ENCODE data around the gene SLC5A5.
A peak's percentile ranks its signal among the peaks of the same experiment; 100 is the strongest.

The SLC5A5 gene

GRCh38 chr19:17926044-17926443, 54.3 kb downstream of the SLC5A5 start:
- DNase-seq, result no peak

- no peak for DNase-seq
Measured at GRCh38 chr19:17929056-17929455, 57.3 kb downstream of the SLC5A5 start.

DNA sequence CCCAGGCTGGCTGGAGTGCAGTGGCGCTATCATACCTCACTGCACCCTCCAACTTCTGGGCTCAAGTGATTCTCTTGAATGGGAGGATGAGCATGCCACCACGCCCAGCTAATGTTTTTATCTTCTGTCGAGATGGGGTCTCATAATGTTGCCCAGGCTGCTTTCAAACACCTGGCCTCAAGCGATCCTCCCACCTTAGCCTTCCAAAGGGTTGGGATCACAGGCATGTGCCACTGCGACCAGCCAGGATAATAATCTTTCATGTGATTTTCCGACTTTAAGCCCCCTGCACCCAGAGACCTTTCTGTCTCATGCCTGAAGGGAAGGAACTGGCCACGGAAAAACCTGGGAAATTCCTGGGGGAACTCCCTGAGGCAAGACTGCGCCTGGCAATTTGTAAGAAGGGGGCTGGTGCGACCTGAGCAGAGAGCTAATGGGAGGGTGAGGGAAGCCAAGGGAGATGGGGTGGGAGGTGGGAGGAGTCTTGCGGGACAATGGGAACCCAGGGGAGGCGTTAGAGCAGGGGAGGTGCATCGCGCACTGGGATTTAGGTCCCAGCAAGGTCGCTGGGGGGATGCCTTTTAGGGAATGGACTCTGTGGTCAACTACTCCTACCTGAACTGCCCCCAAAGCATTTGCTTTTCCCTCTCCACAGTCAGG, 59.9 kb downstream of the SLC5A5 start:
- no peak for DNase-seq

DNA sequence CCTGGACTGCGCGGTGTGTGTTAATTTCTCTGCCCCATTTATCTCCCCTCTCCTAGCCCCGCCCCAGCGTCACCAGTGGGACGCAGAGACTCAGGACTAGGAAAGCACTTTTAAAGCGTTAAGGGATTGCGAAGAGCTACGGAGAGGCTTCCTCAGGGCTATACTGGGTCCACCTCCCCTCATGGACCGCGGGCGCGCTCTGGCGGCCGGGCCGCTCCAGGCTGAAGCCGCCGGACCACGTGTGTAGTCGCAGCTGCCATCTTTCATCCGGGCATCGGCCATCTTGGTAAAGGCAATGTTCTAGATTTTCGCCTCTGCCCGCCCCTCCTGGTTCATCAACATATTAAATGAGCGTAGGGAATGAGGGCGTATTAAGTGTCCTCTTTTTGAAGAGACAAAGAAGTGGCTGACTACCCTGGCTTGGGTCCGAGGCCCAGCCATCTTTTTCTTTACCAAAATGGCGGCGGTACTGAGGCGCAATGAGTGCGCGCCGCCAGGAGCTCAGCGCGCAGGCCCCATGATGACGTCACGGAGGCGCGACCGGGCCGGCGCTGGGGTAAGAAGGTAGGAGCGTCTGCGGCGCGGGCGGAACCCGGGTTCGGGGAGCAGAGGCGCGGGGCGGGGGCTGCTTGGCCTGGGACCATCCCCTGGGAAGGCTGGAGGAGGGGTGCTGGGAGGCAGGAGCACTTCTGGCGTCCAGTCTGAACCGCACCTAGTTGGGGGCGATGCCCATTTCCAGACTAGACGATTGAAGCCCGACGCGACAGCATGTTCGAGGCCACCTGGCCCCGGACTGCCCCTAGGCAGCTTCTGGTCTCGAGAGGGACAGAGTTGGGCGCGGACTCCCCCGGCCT, 61.0 kb downstream of the SLC5A5 start, which contains the start of gene CCDC124:
Gene CCDC124 (plus strand): TSS at position 531 of the 854 bp plus-strand sequence. CDS start 3,406 bp downstream, outside the sequence.
- peak; percentile 91 for DNase-seq

- DNase-seq, result no peak
Measured at GRCh38 chr19:17933414-17934129, 61.8 kb downstream of the SLC5A5 start.

DNA sequence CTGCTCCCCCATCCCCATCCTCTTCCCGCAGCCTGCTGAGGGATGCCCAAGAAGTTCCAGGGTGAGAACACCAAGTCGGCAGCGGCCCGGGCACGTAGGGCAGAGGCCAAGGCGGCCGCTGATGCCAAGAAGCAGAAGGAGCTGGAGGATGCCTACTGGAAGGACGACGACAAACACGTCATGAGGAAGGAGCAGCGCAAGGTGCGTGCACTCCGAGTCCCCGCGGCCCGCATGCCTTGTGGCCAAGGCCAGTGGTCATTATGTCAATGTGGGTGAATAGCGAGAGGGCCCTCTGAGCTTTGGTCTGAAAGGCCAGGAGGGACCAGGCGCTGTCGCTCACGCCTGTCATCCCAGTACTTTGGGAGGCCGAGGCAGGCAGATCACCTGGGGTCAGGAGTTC, 64.6 kb downstream of the SLC5A5 start:
- no peak for DNase-seq

GRCh38 chr19:17937371-17937900, 65.7 kb downstream of the SLC5A5 start:
- no peak for DNase-seq

DNA sequence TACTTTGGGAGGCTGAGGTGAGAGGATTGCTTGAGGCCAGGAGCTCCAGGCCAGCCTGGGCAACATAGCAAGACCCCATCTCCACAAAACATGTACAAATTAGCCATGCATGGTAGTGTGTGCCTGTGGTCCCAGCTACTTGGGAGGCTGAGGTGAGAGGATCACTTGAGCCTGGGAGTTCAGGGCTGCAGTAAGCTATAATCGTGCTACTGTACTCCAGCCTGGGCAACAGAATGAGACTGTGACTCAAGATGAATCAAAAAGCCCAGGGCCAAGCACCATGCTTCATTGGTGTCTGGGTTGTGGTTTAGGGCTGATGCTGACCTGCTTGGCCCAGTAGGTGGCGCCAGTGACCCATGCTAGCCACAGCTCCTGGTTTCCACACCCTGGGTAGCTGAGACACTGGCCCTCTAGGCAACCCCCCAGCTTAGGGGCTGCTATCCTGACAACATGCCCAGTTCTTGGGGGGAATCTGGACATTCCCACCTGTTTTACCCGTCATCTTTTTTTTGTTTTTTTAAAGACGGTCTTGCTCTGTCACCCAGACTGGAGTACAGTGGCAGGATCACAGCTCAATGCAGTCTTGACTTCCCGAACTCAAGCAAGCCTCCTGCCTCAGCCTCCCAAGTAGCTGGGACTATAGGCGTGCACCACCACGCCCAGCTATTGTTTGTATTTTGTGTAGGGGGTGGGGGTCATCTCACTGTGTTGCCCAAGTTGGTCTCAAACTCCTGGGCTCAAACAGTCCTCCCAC, 66.5 kb downstream of the SLC5A5 start:
- DNase-seq, result peak; percentile 79

GRCh38 chr19:17942181-17942580, 70.4 kb downstream of the SLC5A5 start:
- no peak for DNase-seq

GRCh38 chr19:17942582-17943273, 71.0 kb downstream of the SLC5A5 start:
- no peak for DNase-seq

DNA sequence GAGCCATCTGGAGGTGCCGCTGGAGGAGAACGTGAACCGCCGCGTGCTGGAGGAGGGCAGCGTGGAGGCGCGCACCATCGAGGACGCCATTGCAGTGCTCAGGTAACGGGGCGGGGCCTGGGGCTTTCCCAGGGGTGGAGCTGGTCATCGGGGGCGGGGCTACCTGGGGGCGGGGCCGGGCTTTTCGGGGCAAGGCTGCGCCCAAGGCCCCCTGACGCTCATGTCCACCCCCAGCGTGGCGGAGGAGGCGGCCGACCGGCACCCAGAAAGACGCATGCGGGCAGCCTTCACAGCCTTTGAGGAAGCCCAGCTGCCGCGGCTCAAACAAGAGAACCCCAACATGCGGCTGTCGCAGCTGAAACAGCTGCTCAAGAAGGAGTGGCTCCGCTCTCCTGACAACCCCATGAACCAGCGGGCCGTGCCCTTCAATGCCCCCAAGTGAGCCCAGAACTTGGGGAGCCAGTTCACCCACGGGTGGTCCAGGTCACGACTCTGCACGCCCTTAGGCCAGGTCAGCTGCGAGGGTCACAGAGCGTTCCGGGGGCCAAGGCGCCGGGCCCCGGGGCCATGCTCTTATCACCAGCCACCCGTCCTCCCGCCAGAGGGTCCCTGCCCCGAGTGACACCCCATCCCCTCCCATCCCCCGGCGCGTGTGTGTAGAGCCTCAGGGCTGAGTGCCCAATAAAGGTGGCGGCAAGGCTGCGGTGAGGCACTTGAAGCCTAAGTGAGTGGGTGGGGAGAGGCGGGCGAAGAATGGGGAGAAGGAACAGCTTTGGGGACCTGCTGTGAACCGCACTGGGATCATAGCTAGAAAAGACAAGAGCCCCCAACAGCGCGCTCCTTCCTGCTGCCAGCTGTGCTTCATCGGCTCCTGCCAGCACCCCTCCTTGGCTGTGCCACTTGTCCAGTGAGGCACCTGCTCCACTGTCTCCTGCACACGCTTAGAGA, 71.8 kb downstream of the SLC5A5 start:
- no peak for DNase-seq

DNA sequence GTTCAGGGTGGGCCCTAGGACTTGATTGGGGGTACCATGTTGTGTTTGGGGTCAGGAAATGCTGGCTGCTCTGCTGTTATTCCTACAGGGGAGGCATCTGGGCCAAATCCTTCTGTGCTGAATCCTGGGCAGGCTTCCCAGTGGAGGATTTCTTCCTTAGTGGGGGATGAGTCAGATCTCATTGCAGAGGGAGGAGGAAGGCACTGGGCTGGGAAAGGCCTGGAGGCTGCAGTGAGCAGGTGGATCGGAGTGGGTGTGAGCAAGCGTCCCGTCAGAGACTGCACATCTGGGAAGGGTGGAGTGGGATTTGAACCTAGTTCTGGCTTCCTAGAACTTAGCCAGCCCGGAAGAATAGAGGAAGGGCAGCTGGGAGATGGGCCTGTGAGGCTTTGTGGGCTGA, 72.6 kb downstream of the SLC5A5 start:
- no peak for DNase-seq
